ENCODE measurements around the gene MAPK11. TPM values are rescaled to one million over a fixed set of nuclear protein-coding genes. Genes with fewer than 3 reads are reported as not detected.
A peak's percentile ranks its signal among the peaks of the same experiment; 100 is the strongest.

MAPK11 gene
- total RNA-seq, 4 donors from 2014 or later: 12.1 to 38.9 (median 20.4) TPM

DNA sequence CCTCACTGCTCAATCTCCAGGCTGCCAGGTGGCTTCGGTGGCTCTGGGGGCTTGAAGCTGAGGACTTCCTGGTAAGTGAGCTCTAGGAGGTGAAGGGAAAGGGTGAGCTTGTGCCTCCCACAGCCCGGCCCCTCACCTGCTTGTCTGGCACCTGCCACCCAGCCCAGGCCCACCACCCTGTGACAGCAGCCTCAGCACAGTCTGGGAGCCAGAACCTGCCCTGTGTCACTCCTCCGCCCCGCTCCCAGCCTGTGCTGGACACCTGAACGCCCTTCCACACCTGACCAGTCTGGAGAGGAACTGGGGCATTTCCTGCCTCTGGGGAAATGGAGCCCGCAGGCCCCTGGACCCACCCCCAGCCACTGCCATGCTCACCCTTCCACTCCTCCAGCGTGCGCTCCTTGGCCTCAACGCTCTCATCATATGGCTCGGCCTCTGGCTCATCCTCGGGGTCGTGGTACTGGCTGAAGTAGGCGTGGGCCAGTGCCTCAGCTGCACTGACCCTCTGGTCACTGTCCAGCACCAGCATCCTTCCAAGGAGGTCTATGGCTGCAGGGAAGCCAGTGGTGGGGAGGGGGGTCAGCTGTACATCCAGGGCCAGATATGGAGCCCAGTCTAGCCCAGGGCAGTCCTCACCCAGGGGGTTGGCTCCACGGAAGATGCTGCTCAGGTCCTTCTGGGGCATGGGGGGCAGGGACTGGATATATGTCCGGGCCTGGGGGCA is 5.1 kb downstream of the MAPK11 start:
- ATAC-seq (ENCODE audit: low FRiP score): no peak
- no peak for DNase-seq (ENCODE audit: low spot score)
- TF ChIP-seq, protein P1, sequence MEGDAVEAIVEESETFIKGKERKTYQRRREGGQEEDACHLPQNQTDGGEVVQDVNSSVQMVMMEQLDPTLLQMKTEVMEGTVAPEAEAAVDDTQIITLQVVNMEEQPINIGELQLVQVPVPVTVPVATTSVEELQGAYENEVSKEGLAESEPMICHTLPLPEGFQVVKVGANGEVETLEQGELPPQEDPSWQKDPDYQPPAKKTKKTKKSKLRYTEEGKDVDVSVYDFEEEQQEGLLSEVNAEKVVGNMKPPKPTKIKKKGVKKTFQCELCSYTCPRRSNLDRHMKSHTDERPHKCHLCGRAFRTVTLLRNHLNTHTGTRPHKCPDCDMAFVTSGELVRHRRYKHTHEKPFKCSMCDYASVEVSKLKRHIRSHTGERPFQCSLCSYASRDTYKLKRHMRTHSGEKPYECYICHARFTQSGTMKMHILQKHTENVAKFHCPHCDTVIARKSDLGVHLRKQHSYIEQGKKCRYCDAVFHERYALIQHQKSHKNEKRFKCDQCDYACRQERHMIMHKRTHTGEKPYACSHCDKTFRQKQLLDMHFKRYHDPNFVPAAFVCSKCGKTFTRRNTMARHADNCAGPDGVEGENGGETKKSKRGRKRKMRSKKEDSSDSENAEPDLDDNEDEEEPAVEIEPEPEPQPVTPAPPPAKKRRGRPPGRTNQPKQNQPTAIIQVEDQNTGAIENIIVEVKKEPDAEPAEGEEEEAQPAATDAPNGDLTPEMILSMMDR (IDR thresholded peaks at IDR 0.05): no peak

DNA sequence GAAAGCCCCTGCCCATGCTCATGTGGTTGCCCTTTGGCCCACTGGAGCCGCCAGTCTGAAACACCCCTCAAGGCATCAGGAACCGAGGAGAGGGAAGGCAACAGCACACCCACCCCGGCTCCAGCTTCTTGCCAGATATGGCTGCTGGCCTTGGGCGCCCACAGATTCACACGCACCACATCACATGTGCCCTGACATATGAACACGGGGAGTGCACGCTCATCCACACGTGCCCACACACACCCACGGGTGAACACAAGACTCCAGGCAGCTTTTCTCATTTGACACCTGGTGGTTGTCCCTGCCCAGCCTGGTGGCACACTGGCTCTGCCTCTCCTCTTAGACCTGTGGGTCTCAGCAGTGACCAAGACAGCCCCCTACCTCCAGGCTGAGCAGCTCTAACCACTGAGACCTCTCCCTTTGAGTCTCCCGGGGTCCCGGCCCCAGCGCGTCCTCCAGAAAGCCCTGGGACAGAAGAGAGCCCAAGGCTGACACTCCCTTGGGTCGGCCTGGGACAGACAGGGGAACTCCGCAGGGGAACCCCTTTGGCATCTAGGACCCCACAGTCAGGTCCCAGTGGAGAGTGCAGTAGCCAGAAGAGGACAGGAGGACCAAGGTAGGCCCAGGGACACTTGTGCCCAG is 6.0 kb downstream of the MAPK11 start:
- TF ChIP-seq, protein P1 (IDR thresholded peaks at IDR 0.05): no peak
- DNase-seq (ENCODE audit: low spot score) (no peak), ATAC-seq (ENCODE audit: low FRiP score) (no peak)

DNA sequence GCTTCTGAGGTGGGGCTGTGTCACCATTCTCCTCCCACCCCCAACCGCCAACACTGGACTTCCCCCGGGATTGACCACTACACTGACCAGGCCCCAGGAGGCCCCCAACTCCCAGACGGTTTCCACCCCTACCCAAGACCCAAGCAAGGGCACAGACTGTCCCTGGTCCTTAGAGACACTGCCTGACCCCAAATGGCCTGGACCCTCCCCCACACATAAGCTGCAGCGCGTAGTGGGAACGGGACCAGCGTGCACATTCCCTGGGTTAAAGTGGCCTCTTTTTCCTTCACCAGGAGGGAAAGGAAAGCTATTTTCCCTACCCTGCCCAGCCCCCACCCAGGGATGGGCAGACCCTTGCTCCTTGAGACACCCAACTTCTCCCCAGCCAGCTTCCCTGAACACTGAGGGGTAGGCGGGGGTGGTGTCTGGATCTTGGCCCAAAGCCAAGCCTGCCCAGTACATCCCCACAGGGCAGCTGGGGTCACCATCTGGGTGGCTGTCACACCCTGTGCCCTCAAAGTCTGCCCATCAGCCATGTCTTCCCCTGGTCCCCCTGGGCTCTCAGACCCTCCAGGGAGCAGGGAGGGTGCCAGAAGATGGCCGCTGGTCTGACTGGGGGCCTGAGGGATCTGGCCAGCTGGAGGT is 7.1 kb downstream of the MAPK11 start:
- TF ChIP-seq, protein P1 (IDR thresholded peaks at IDR 0.05): no peak
- DNase-seq (ENCODE audit: low spot score) (no peak), ATAC-seq (ENCODE audit: low FRiP score) (no peak)

DNA sequence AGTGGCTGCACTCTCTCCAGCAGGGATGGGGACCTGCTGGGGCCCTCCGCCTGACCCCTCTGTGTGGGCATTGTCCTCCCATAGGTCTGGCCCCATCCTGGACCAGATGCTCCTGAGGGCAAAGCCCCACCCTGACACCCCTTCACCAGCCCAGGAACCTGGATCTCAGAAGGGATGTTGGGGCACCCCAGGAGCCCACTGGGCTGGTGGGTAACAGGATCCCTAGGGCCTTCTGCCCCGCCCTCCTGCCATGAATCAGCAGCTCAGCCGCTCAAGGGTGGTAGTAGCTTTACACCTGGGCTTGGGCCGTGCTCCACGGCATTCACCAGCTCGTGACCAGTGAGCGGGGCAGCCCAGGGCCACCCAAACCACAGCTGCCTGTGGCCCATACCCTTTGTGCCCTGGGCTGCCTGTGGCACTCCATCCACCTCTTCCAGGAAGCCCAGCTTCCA is 7.7 kb downstream of the MAPK11 start:
- DNase-seq (ENCODE audit: low spot score) (no peak), ATAC-seq (ENCODE audit: low FRiP score) (no peak)
- TF ChIP-seq, protein P1 (IDR thresholded peaks at IDR 0.05): no peak

DNA sequence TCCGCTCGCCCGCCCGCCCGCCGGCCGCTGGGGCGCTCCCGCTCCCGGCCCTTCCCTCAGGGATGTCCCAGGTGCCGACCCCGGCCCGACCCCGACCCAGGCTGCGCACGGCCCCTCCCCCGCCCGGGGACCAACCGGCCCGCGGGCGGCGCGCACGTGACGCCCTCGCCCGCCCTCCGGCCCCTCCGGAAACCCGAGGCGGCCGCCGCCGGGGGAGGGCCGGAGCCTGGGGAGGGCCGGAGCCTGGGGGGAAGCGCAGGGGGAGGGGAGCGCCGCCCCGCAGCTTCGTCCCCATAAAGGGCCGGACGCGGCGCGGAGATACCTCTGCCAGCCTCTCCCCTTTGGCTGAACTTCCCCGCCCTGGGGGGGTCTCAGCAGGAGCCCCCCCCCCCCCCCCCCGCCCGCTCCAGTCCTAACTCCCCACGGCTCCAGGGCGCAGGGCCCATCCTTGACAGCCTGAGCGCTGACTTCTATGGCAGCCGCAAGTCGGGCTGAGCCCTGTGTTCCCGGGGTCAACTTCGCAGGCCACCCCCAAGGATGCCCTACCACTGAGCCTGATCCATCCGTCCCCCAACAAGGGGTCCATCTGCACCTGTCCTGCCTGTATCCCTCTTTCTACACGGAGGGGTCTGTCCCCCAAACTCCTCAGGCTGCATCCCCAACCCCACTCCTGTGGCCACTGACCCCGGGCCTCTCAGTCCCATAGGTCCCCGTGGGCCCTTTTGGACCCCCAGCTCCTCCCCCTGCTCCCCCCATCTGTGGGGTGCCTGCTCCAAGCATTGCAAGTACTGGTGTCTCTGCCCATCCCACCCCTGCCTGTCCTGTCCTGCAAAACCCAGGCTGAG is 8.3 kb downstream of the MAPK11 start, which contains the start of gene MAPK12:
Gene MAPK12, minus strand, starts transcription at position 69 of the 845 bp plus-strand sequence. CDS start 174 bp downstream, outside the sequence.
- ATAC-seq (ENCODE audit: low FRiP score): peak; percentile 27
- TF ChIP-seq, protein P1 (IDR thresholded peaks at IDR 0.05): no peak
- no peak for DNase-seq (ENCODE audit: low spot score)

DNA sequence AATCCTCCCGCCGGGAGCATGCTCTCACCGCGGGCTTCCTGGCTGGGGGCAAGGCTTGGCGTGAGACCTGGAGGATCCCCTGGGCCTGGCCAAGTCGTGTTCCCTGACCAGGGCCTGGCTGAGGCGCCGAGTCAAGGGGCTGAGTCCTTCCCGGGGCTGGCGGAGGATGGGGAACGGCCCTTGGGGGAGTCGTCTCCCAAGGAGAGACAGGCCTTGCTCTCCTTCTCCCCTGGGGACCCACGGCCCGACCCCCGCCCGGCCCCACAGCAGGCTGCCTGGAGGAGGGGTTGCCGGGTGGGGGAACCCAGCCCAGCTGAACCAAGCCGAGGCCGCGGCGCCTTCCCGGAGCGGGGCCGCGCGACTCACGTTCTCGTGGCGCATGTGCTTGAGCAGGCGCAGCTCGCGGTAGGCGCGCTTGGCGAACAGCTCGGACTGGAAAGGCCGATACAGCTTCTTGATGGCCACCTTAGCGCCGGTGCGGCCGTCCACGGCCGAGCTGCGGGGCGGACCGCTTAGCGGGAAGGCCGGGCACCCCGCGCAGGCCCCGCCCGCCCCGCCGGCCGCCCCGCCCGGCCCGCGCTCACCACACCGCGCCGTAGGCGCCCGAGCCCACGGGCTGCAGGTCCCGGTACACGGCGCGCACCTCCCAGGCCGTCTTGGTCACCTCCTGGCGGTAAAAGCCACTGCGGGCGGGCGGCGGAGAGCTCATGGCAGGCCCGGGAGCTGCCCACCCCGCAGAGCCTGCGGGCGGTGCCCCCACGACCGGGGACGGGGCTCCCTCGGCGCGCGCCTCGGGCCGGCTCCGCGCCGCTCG is 9.2 kb downstream of the MAPK11 start:
- ATAC-seq (ENCODE audit: low FRiP score) (peak; percentile 25), DNase-seq (ENCODE audit: low spot score) (no peak)
- TF ChIP-seq, protein P1 (IDR thresholded peaks at IDR 0.05): no peak
